Sigmoid colon (tissue), 4 donors: ENCODE data around the gene TRMT61A.

Experiments
- CTCF ChIP-seq, 4 experiments: fragments of 450-650 bp in 3 of 4; fragments of 200-600 bp in 1 of 4; IDR thresholded peaks; one replicate each; pipeline ENCODE4 v1.5.1; 2016 to 2019; ENCODE audit warnings: antibody characterized with exemption in 4 of 4, mild to moderate bottlenecking in 3 of 4, moderate library complexity in 2 of 4
- POLR2AphosphoS5 ChIP-seq, 4 donors: sonication (generic); formaldehyde crosslinking; IDR thresholded peaks; one replicate each; pipeline ENCODE4 v1.6.1; 2017; ENCODE audit warnings: antibody characterized with exemption in 4 of 4

GRCh38 chr14:103568952-103569351, 40.0 kb downstream of the TRMT61A start:
- no peak for TF ChIP-seq CTCF (IDR thresholded peaks at IDR 0.05)
- TF ChIP-seq POLR2AphosphoS5 (IDR thresholded peaks at IDR 0.05), result no peak
